ENCODE results near the gene RELL2. TPM values are rescaled to one million over a fixed set of nuclear protein-coding genes. Genes with fewer than 3 reads are reported as not detected.

RELL2 gene
- total RNA-seq, 1 experiment from 2014 or later = 8.7 TPM

- H3K27ac ChIP-seq (ENCODE audit: low read depth, low read length) = peak overlapping the region; percentile 62; the same call in 1 of the 2 replicates
- no peaks in the 10 kb centered on the region for H3K27me3 ChIP-seq (ENCODE audit: insufficient read depth, low read length)
- DNase-seq (ENCODE audit: low read depth, low spot score) (no peak), ATAC-seq (no peak)
- no peaks in the 10 kb centered on the region for H3K9me3 ChIP-seq (ENCODE audit: control insufficient read depth in 1 of 2, insufficient read depth in 1 of 2, low read depth in 1 of 2, low read length in 2 of 2)
- intact Hi-C loops (cut with micrococcal nuclease) = loop anchor here (1.0 kb wide), 1 partner anchor 17 kb away; no protein-coding TSS in a partner anchor
- H3K4me3 ChIP-seq (replicated peaks in 1 of 2; ENCODE audit: low read depth in 1 of 2, low read length in 2 of 2) = peak overlapping the region; percentile 78 to 96
- no peaks in the 10 kb centered on the region for H3K9me2 ChIP-seq (ENCODE audit: insufficient read depth)
- no peak overlapping the region for H2AFZ ChIP-seq (ENCODE audit: low read depth, low read length, poor library complexity, severe bottlenecking)
- POLR2A ChIA-PET = interaction anchor here (1.3 to 2.0 kb wide), 2 partner anchors 17 to 72 kb away, joined by 3 to 14 read pairs; partner anchors contain the start of gene DIAPH1
- H3K79me2 ChIP-seq (ENCODE audit: insufficient read depth, low read length) = peaks cover 54% of the 10 kb centered on the region
- peaks cover 5 to 25% of the 10 kb centered on the region in 2 experiments for H3K4me1 ChIP-seq (ENCODE audit: control insufficient read depth in 1 of 2, insufficient read depth in 2 of 2, low read length in 2 of 2)
- CTCF ChIA-PET = interaction anchor here (1.3 to 3.5 kb wide), 4 partner anchors 17 to 325 kb away, joined by 3 to 35 read pairs (median 15); partner anchors contain the start of gene DIAPH1
- no TSS peak for BruUV-seq (replicated peaks)
- no peaks in the 10 kb centered on the region for H4K20me1 ChIP-seq (ENCODE audit: insufficient read depth)
- H3K4me2 ChIP-seq (ENCODE audit: low read length) = peak overlapping the region; percentile 98
- H3K36me3 ChIP-seq (ENCODE audit: control insufficient read depth in 1 of 2, insufficient read depth in 2 of 2, low read length in 2 of 2) = peaks cover 7 to 10% of the 10 kb centered on the region in 2 experiments; a peak in 1 of 4 replicates
- H3K9ac ChIP-seq (ENCODE audit: low read length) = peak overlapping the region; percentile 76
- RAD21 ChIA-PET (ENCODE audit: low non-redundant PET in 1 of 2, low total read pairs in 2 of 2, uncharacterized antibody in 2 of 2, unreplicated experiment in 2 of 2) = interaction anchor here in 1 of 2 experiments (1.0 kb wide), 1 partner anchor 266 kb away, joined by 3 read pairs; no protein-coding TSS in a partner anchor
- TF ChIP-seq YY1 (IDR thresholded peaks at IDR 0.05; ENCODE audit: extremely low read depth, insufficient replicate concordance, low read depth, low read length) = no peak
- no peak for TF ChIP-seq SRF (IDR thresholded peaks at IDR 0.05; ENCODE audit: low read depth)
- TF ChIP-seq ZNF274 (IDR thresholded peaks at IDR 0.05; ENCODE audit: low read depth, low read length) = no peak
- no peak for TF ChIP-seq EGR1 (IDR thresholded peaks at IDR 0.05; ENCODE audit: low read depth)
- no peak for TF ChIP-seq ZBTB33 (IDR thresholded peaks at IDR 0.05; ENCODE audit: extremely low read depth, insufficient replicate concordance, low read length)
Observed at GRCh38 chr5:141636106-141636412, 738 bp upstream of the RELL2 start.

All from HCT116 (cell line).